GM21381 (cell line): ENCODE data around the gene CD86.

Source experiments
- ATAC-seq: cut with Tn5 transposase; IDR thresholded peaks from one replicate; pipeline ENCODE4 v1.9.1; 2021; ENCODE audit warnings: mild to moderate bottlenecking, moderate library complexity; ENCODE audit not compliant: unreplicated experiment

Gene CD86

GRCh38 chr3:122058294-122058693 lies 3.1 kb downstream of the CD86 start:
- ATAC-seq, result no peak

GRCh38 chr3:122060040-122060698 lies 5.0 kb downstream of the CD86 start:
- ATAC-seq, result no peak

GRCh38 chr3:122063908-122064307 lies 8.7 kb downstream of the CD86 start:
- ATAC-seq, result no peak

GRCh38 chr3:122064326-122064725 lies 9.2 kb downstream of the CD86 start:
- ATAC-seq, result no peak

GRCh38 chr3:122066331-122067213 lies 11.4 kb downstream of the CD86 start:
- ATAC-seq, result peak; percentile 16

- peak; percentile 47 for ATAC-seq
Observed at GRCh38 chr3:122067214-122067550, 12.0 kb downstream of the CD86 start.

- ATAC-seq, result peak; percentile 39
Observed at GRCh38 chr3:122067588-122068240, 12.6 kb downstream of the CD86 start.

GRCh38 chr3:122074621-122075265 lies 19.6 kb downstream of the CD86 start:
- peak; percentile 63 for ATAC-seq

- no peak for ATAC-seq
Observed at GRCh38 chr3:122076491-122077292, 21.5 kb downstream of the CD86 start.

- no peak for ATAC-seq
Observed at GRCh38 chr3:122077293-122078234, 22.4 kb downstream of the CD86 start.

- no peak for ATAC-seq
Observed at GRCh38 chr3:122078235-122078935, 23.2 kb downstream of the CD86 start.

GRCh38 chr3:122079524-122080206 lies 24.5 kb downstream of the CD86 start:
- ATAC-seq, result no peak

GRCh38 chr3:122080207-122080587 lies 25.0 kb downstream of the CD86 start:
- ATAC-seq, result no peak

- ATAC-seq, result peak; percentile 43
Observed at GRCh38 chr3:122081543-122082247, 26.5 kb downstream of the CD86 start.

- no peak for ATAC-seq
Observed at GRCh38 chr3:122082357-122082756, 27.2 kb downstream of the CD86 start.

GRCh38 chr3:122084799-122085198 lies 29.6 kb downstream of the CD86 start:
- no peak for ATAC-seq

- ATAC-seq, result no peak
Observed at GRCh38 chr3:122085673-122086072, 30.5 kb downstream of the CD86 start.

GRCh38 chr3:122088531-122088930 lies 33.4 kb downstream of the CD86 start:
- no peak for ATAC-seq
